HG02943 (cell line): Measurements from ENCODE around the gene DYTN.

Experiments
- ATAC-seq: cut with Tn5 transposase; IDR thresholded peaks from one replicate; pipeline ENCODE4 v1.9.1; 2021; ENCODE audit warnings: mild to moderate bottlenecking, low read depth, moderate library complexity; ENCODE audit not compliant: unreplicated experiment

DYTN gene

DNA sequence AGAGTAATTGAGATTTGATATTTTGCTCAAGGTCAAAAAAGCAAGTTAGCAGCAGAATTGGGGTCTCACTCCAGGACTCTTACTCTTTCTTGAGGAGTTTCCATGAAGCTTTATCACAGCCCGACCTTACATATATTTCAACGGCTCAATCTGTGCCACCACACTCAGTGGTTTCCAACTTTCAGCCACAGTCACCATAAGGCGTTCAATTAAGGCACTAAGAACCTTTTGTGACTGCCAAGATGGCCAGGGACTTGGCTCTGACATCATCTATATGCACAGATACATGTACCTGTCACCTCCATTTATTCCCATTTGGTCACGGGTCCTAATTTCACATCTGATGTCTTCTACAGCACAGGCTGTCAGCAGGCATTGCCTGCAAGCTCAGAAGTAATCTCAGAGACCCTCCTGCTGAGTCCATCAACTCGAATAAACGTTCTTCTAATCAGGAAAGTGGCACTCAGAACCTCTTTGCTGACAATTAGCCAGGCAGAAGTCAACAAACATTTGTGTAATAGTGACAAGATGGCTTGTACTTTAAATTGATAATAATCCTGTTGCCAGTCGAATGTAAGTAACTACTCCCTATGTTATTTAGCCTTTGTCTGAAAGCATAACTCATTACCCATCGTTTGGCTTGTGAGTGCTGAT, 16.1 kb downstream of the DYTN start:
- no peak for ATAC-seq

- no peak for ATAC-seq
Observed at GRCh38 chr2:206700156-206700555, 18.0 kb downstream of the DYTN start.

DNA sequence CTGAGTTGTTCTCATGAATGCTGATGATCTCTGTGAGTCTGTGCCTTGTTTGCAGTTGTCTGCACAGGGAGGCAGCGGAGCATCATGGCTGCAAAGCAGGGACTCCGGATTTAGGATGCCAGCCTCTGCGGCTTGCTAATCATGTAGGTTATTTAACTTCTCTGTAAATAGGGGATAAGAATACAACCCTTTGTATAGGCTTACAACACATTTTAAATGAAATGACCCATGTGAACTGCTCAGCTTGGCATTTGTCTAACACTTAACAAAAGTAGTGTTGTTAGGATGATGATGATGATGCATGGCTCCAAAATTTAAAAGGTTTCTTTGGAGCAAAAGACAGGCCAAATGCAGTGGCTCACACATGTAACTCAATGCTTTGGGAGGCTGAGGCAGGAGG, 19.4 kb downstream of the DYTN start:
- ATAC-seq: no peak

DNA sequence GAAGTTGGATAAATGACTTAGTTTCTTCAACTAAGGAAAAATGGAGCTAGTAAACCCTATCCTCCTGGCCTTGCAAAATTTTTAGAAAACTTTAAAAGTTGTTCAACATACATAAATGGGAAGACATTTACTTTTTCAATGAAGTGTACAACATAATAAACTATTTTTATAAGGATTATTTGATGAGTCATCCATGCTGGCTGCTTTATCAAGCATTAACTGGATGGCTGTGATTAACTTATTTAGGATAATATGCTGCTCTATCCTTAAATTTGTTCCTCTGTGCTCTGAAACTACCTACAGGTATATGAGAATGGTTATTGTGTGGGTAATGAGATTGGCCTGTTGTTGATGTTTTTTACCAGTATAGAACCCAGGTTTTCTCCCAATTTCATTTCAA, 21.3 kb downstream of the DYTN start:
- ATAC-seq: no peak

- ATAC-seq: peak; percentile 71
Observed at GRCh38 chr2:206693399-206694137, 24.6 kb downstream of the DYTN start.

DNA sequence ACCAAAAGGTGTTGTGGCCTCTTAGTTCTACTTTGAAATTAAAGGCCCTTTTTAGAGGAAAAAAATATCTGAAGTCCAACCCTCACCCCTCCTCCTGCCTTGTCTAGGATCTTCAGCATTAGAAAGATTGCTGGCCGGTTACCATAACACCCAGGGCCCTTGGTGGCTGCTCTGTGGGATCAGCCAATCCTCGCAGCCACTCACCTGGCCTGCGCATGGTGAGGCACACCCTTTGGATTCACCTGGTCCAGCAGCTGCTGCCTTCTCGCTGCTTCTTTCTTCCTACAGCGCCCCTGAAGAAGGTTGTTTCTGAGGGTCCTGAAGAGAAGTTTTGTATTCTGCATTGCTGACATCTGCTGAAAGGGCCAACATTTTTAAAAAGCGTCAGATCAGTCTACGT, 25.2 kb downstream of the DYTN start:
- no peak for ATAC-seq

GRCh38 chr2:206688990-206689389, 29.2 kb downstream of the DYTN start:
- ATAC-seq: no peak

- ATAC-seq: no peak
Observed at GRCh38 chr2:206688453-206688852, 29.7 kb downstream of the DYTN start.

DNA sequence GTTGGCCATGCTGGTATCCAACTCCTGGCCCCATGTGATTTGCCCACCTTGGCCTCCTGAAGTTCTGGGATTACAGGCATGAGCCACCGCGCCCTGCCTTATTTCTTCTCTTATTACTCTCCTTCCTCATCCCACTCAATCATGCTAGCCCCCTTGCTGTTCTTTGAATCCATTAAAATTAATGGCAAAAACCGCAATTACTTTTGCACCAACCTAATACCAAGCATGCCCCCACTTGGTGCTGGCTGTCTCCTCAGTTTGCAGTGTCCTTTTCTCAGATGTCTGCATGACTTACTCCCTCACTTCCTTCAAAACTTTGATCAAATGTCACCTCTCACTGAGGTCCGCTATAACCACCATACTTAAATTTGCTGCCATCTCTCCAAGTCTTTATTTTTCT, 34.6 kb downstream of the DYTN start:
- no peak for ATAC-seq

GRCh38 chr2:206670531-206671319, 47.5 kb downstream of the DYTN start:
- no peak for ATAC-seq

DNA sequence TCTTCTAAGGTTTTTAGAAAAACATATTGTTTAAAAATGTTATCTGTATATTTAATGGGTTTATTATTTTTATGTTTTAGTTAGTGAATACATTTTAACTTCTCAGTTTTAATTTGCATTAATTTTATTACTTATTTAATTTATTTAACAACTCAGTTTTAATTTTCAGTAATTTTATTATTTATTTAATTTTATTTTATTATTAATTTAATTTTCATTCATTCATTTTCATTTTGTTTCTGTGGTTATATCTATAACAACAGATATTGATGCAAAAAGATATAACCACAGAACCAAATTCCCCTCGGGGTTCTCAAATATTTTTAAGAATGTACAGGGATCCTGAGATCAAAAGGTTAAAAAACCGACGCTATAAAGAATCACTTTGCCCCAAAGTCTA, 52.9 kb downstream of the DYTN start:
- no peak for ATAC-seq

DNA sequence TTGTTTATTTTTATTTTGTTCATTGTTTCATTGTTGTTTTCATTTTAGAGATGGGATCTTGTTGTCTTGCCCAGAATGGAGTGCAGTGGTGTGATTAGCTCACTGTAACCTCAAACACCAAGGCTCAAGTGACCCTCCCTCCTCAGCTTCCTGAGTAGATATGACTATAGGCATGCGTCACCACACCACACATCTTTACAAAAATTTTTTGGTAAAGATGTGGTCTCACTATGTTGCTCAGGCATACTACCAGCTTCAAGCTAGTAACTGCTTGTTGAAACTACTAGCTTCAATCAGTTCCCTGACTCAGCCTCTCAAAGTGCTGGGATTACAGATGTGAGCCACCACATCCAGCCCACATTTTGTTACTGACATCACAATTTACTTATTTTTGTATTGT, 61.1 kb downstream of the DYTN start:
- ATAC-seq: no peak

DNA sequence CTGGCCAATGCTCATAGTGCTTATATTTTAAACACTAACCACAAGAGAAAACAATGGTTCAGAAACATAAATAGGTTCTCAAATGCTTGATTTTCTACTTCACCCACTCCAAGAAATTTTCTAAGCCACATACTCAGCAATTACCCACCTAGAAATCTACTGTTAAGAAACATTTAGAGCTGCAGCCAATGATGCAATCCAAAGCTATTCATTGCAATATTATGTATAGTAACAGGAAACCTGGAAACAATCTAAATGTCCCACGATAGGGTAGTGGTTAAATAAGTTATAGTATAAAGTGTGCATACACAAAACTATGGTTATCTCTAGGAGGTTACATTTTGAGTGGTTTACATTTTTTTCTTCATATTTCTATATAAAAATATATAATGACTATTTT, 70.2 kb downstream of the DYTN start:
- ATAC-seq: no peak

- ATAC-seq: no peak
Observed at GRCh38 chr2:206642075-206643025, 75.8 kb downstream of the DYTN start, which contains the start of gene FAM237A. TSS of gene FAM237A (plus strand) at chr2:206642487. CDS start at chr2:206644237, 1,750 bp downstream.

DNA sequence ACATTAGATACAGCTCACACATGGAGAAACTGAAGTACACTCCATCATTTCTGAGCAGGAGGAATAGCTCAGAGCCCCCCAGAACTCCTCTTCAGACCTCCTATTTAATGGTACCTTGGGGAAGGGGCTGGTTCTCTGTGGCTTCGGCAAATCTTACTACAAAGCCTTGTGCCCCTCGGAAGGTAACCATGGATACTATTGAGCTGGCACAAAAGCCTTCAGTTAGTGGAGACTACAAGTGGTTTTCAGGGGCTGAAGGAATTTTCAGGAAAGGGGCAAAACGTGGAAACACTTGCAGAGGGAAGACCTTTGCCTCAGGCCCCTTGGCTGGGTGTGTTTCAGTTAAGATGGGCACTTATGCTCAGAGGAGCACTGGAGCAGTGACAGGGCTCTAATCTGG, 77.0 kb downstream of the DYTN start:
- ATAC-seq: no peak

GRCh38 chr2:206639636-206640035, 78.6 kb downstream of the DYTN start:
- no peak for ATAC-seq

DNA sequence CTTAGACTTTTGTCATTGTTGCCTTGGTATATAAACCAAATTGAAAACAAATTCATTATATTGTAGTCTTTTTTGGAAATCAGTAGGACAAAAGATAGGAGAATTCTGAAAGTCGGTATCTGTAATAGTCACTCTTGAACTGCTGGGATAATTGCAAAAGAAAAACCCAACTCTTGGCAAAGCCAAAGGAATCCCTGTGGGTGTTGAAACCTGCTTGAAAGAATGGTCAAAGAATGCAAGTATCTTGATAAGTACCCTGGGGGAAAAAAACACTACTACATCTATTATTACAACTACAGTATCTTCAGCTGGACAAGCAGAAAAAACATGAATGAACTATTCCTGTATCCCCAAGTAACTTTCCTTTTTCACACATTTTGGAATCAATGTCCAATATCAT, 83.2 kb downstream of the DYTN start:
- ATAC-seq: no peak

DNA sequence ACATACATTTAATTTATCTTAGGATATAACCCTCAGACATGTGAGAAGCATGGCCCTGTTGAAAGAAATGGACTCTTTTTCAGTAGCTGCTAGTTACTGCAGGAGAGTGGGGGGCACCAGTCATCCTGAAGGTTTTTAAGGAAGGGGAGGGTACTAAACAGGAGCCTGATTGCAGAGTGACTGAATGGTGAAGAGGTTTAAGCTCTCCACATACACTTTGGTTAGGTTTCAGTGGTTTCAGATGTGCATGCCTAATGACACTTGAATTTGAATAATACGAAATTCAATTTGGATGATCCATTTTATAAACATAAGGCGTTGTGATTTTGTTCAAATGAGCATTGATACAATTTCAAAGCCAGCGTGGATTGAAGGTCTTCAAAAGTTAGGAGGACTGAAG, 86.9 kb downstream of the DYTN start:
- ATAC-seq: no peak

DNA sequence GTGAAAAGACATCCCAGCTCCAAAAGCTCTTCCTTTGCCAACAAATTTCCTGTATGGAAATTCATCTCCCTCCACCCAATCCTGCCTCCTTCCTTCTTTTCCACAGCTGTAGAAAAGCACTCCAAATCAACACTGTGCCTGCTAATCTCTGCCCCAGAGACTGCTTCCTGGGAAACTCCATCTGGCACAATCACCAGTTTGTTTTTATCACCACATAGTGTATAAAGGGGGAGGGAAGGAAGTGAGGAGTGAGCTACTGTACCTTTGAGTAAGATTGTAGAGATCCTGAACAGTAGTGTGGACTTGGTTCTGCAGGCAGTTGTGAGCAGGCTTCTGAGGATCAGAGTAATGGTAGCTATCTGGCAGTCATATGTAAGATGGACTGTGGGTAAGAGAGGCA, 90.6 kb downstream of the DYTN start:
- no peak for ATAC-seq

DNA sequence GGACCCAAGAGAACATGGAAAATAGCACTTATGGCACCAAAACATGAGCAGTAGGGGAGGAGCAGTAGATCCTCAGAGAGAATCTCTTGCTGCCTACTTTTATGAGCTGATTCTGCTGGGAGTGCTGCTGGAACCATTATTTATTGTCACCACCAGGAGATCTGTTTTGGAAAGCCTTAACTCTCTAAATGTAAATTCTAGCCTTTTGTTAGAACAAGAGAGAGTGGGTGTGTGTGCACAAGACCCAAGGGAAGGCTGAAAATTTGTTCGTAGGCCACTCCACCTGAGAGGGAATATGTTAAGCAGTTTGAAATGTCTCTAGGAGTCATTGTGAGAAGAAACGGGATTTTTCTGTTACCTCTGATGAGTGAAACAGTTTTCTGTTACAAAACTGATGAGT, 92.1 kb downstream of the DYTN start:
- ATAC-seq: no peak
